GM21367 (cell line): Measurements from ENCODE around the gene CD44.

Source experiments
- ATAC-seq: cut with Tn5 transposase; IDR thresholded peaks from one replicate; pipeline ENCODE4 v1.9.1; 2021; ENCODE audit not compliant: unreplicated experiment

Gene CD44

GRCh38 chr11:35173616-35174566 lies 34.9 kb downstream of the CD44 start:
- ATAC-seq, result no peak

GRCh38 chr11:35174666-35175065 lies 35.7 kb downstream of the CD44 start:
- no peak for ATAC-seq

- ATAC-seq, result no peak
Measured at GRCh38 chr11:35177370-35177769, 38.4 kb downstream of the CD44 start.

GRCh38 chr11:35178067-35178805 lies 39.3 kb downstream of the CD44 start:
- no peak for ATAC-seq

- ATAC-seq, result no peak
Measured at GRCh38 chr11:35178873-35179272, 39.9 kb downstream of the CD44 start.

GRCh38 chr11:35179466-35180135 lies 40.6 kb downstream of the CD44 start:
- no peak for ATAC-seq

GRCh38 chr11:35180317-35181233 lies 41.6 kb downstream of the CD44 start:
- no peak for ATAC-seq

GRCh38 chr11:35182317-35182939 lies 43.5 kb downstream of the CD44 start:
- ATAC-seq, result peak; percentile 81

- ATAC-seq, result no peak
Measured at GRCh38 chr11:35183326-35183925, 44.5 kb downstream of the CD44 start.

GRCh38 chr11:35185696-35186095 lies 46.7 kb downstream of the CD44 start:
- ATAC-seq, result no peak

- no peak for ATAC-seq
Measured at GRCh38 chr11:35187996-35188395, 49.0 kb downstream of the CD44 start.

- no peak for ATAC-seq
Measured at GRCh38 chr11:35190804-35191348, 51.9 kb downstream of the CD44 start.

- ATAC-seq, result no peak
Measured at GRCh38 chr11:35192347-35192746, 53.4 kb downstream of the CD44 start.

GRCh38 chr11:35193767-35194166 lies 54.8 kb downstream of the CD44 start:
- no peak for ATAC-seq

GRCh38 chr11:35197292-35197691 lies 58.3 kb downstream of the CD44 start:
- ATAC-seq, result no peak

GRCh38 chr11:35200811-35201341 lies 61.9 kb downstream of the CD44 start:
- no peak for ATAC-seq

- ATAC-seq, result no peak
Measured at GRCh38 chr11:35204614-35205013, 65.6 kb downstream of the CD44 start.

GRCh38 chr11:35206616-35207015 lies 67.6 kb downstream of the CD44 start:
- ATAC-seq, result no peak
